DMS53 treated with DMSO at 0.1 percent for 48 hours (cell line): Measurements from ENCODE around the gene KRT17.
"Not testable (repeated sequence)": the region's sequence is repeated elsewhere in the genome, so short reads cannot be mapped to it uniquely, and the experiment has no call there.

Source experiments
- DNase-seq: peaks from one replicate; lab custom pipeline; 2025; ENCODE audit not compliant: unreplicated experiment; lab: John Stamatoyannopoulos, UW

Gene KRT17

GRCh38 chr17:41635121-41636097 is 11.0 kb upstream of the KRT17 start:
- no peak for DNase-seq

DNA sequence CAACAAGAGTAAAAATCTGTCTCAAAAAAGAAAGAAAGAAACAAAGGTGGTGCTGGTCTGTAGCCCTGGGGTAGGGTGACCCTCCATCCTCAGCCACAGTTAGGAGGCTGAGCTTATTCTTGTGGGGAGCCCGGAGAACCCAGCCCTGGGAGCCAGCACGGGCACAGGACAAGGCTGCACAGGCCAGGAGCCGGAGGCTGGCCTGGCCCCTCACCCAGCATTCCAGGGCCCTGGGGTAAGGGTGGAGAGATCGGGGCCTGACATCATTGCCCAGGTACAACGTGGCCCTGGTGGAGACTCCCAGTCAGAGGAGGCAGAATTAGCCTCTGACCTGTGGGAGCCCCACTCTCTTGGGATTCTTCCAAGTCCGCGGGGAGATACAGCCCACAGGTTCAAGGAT is 10.3 kb upstream of the KRT17 start:
- DNase-seq = no peak

DNA sequence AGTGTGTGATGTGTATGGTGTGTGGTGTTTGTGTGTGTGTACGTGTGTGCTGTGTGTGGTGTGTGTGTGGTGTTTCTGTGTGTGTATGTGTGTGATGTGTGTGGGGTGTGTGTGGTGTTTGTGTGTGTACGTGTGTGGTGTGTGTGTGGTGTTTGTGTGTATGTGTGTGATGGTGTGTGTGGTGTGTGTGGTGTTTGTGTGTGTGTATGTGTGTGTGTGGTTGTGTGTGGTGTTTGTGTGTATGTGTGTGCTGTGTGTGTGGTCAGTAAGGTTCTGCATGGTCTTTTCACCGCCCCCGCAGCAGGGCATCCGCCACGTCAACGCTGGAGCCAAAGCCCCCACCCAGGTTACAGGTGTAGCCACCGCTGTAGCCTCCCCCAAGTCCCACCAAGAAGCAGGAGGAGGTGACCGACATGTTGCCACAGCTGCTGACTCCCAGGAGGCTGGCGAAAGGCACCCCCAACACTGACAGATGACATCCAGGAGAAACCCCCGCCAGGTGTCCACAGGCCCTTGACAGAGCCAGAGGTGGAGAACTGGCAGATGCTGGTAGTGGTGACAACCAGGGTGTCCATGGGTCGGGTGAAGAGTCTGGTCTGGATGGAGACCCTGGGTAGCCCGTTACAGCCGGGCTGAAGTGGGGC is 9.3 kb upstream of the KRT17 start:
- no peak for DNase-seq

DNA sequence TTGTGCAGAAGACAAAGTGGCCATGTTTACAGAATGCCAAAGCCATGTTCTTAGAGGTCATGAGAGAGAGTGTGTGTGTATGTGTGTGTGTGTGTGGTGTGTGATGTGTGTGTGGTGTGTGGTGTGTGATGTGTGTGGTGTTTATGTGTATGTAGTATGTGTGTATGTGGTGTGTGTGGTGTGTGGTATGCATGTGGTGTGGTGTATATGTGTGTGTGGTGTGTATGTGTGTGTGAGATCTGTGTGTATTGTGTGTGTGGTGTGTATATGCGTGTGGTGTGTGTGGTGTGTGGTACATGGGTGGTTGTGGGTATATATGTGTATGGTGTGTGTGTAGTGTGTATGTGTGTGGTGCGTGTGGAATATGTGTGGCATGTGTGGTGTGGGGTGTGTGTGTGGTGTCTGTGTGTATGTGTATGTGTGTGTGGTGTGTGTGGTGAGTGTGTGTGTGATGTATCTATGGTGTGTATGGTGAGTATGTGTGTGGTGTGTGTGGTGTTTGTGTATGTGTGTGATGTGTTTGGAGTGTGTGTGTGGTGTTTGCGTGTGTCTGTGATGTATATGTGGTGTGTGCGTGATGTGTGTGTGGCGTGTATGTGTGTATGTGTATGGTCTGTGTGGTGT is 8.2 kb upstream of the KRT17 start:
- no peak for DNase-seq

GRCh38 chr17:41631898-41632285 is 7.5 kb upstream of the KRT17 start:
- DNase-seq = no peak

GRCh38 chr17:41631025-41631897 is 6.9 kb upstream of the KRT17 start:
- no peak for DNase-seq

DNA sequence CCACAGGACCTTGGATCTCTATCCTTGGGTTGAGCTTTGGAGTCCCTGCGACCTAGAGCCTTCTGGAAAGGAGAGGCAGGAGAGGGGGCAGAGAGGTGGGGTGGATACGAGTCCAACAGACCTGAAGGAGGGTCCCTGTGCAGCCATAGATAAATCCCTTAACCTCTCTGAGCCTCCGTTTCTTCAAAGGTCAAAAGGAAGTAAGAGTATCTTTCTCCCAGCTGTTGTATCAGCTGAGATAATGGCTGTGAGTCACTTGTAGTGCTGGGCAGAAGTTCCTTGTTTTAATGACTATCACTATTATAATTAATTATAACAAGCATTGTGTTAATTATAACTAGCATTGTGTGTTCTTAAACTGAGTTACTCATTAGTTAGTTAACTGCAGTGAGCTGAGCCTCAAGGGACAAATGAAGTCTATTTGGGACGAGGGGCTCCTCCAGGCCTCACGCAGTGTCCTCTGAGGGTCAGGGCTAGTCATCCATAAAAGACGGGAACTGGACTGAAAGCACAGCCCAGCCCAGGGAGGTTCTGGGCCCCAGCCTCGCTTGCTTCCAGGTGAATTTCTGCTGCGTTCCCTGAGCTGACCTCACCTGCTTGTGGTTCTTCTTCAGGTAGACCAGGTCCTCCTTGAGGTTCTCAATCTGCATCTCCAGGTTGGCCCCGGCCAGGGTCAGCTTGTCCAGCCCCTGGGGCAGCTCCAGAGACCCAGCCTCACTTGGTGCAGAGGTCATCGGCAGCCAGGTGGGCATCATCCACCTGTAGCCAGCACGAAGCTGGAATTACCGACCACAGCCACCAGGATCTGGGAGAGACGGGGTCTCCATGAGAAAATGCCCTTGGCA is 5.7 kb upstream of the KRT17 start:
- no peak for DNase-seq

DNA sequence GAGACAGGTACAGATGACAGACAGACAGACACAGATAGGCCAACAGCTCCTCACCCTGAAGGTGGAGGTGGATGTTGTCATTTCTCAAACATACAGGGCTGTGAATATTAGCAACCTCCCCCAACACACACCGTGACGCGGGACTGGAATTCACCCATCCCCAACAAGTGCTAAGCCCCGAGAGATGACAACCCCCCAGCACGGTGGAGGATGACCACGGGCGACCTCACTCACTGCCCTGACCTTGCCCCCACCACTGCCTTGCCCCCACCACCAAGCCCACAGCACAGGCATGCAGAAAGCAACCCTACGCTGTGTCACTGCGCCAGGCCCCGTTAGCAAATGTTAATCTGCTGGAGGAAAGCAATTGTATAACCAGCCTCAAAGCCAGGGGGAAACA is 4.9 kb upstream of the KRT17 start:
- DNase-seq = no peak

DNA sequence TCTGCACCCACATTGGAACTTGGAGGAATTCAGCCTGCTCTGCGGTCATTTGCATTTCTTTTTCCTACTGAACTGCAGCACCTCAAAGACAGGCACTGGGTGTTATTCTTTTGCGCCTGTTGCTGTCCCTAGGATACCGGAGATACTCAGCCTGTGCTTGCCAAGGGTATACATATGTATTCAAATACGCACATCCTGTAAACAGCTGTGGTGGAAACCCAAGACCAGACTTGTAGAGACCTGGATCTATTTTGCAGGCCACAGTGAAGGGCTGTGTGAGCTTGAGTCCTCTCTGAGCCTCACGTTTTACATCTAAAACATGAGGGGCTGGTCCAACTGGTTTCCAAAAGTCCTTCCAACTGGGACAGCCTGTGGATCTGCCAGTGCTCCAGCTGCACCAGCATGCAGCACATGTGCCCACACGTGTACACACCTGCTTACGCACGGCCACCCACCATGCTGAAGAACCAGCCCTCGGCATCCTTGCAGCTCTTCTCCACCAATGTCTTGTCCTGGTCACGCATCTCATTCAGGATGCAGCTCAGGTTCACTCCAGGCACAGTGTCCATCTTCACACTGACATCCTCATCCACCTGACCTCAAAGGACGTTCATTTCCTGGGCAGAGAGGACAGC is 4.4 kb upstream of the KRT17 start:
- not testable (repeated sequence) for DNase-seq

GRCh38 chr17:41628073-41628370 is 3.6 kb upstream of the KRT17 start:
- DNase-seq = not testable (repeated sequence)

- DNase-seq = no peak
Observed at GRCh38 chr17:41627316-41628072, 3.1 kb upstream of the KRT17 start.

- DNase-seq = not testable (repeated sequence)
Observed at GRCh38 chr17:41626914-41627295, 2.5 kb upstream of the KRT17 start.

DNA sequence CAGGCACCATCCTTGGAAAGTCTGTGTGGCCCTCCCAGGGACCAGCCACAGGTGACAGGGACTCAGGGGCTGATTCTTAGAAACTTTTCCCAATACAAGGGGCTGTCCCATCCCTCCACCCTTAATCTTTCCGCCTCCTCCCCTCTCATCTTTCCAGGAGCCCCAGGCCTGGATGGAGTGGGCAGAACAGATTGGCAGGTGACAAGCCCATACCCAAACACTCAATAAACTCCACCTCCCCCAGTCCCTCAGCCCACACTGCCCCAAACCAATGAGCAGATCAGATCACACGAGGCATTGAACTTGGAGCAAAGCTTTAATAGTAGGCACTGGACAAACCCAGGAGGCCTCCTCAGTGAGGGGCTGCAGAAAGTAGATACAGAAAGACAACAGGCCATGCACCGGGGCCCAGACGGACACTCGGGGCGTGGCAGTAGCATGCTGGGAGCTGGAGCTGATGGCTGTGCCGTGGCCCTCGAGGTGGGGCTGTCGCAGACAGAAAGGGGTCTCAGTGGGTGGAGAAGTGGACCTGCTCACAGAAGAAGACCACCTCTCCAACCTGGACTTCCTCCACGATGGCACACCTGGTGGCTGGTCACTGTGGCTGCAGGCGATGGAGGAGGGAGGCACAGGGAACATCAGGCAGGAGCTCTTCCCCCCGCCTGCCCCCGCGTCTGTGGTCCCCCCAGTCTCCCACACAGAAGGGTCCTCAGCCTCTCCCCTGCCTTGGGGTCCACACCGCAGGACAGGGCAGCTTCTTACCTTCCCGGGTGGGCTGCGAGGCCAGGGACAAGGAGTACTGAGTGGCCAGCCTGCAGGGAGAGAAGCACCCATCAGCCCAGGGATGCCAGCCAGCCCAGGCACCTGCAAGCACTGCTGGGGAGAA is 1.9 kb upstream of the KRT17 start:
- not testable (repeated sequence) for DNase-seq

- no peak for DNase-seq
Observed at GRCh38 chr17:41625602-41626001, 1.2 kb upstream of the KRT17 start.

DNA sequence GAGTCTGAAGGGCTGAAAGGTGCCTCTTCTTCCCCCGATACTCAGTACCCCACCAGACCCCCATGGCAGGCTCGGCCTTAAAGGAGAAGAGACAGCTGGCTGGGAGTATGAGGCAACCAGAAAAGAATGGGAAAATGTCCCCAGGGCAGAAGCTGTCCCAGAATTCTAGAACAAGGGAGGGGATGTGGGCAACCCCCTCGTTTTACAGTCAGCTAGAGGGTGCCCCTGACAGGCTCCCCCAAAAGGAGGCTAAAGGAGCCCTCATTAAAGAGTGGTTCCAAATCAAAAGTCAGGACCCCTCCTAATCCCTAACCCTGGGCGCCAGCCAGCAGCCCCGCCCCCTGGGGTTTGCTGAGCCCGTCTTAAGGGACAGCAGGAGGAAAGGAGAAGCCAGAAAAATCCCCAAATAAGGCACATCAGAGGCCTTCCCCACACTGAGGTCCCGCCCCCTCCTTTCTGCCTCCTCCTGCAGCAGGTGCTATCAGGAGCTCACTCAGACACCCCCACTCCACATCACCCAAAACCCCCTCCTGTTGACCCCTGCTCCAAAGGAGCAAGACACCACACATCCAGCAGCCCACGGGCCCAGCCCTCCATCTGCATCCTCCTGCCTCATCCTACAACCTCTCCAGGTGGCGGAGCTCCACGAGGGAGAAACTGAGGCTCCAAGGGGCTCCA is 1.1 kb downstream of the KRT17 start:
- DNase-seq = not testable (repeated sequence)

GRCh38 chr17:41622340-41623183 is 1.8 kb downstream of the KRT17 start:
- DNase-seq = not testable (repeated sequence)

DNA sequence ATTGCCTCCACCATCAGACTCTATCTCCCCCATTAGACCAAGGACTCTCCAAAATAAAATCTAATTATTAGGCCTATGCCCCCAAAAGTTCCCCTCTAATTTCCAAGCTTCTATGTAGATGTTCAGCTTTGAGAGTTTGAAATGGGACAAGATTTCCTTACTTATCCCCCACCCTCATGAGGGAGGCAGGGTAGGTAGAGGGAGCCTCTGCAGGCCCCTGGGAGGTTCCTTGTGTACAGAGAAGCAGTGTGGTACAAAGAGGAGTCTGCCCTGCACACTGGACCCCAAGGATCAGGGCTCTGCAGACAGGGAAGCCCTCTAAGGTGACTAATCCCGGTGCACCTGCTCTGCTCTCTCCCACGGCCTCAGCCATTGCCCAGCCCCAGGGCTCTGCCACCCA is 2.5 kb downstream of the KRT17 start:
- DNase-seq = no peak
